ENCODE measurements around the gene ARL15.
"Not testable (repeated sequence)": the region's sequence is repeated elsewhere in the genome, so short reads cannot be mapped to it uniquely, and the experiment has no call there.

Gene ARL15

DNA sequence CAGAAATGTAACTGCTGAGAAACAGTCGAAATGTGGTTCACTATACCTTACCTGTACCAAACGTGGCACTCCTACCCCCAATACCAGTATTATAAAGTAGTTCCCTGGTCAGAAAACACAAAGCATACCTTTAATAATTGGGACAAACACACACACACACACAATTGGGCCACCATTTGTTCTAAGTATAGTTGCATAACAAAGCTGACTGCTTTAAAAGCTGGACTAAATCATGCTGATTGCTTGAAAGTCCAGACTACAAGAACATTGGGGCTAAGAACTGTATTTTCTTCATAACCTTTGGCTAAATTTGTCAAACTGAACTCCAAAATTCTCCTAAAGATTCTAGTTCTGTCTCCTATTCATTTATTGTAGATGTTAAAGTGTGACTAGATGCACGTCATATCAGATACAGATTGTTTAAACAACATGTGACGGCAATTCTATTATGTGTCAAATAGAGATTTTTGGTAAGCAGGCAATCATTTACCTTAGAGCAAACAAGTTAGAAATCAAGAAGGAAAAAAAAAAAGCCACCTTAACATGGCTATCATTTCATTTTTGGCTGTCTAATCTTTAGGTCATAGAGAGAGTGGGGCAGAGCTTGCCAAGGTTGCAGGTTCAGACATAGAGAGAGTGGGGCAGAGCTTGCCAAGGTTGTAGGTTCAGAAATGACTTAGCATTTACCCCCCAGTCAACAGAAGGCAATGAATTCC, 265.1 kb downstream of the ARL15 start:
- DNase-seq: no peak

DNA sequence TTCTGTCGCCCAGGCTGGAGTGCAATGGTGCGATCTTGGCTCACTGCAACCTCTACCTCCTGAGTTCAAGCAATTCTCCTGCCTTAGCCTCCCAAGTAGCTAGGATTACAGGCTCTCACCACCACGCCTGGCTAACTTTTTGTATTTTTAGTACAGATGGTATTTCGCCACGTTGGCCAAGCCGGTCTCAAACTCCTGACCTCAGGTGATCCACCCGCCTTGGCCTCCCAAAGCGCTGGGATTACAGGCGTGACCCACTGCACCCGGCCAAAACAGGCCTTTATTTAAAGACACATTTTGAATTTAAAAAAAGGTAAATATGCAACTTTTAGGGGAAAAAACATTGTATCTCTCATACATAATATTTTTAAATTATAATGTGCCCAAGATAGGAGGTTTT, 266.1 kb downstream of the ARL15 start:
- not testable (repeated sequence) for DNase-seq

GRCh38 chr5:54040804-54041203, 269.6 kb downstream of the ARL15 start:
- DNase-seq: no peak

DNA sequence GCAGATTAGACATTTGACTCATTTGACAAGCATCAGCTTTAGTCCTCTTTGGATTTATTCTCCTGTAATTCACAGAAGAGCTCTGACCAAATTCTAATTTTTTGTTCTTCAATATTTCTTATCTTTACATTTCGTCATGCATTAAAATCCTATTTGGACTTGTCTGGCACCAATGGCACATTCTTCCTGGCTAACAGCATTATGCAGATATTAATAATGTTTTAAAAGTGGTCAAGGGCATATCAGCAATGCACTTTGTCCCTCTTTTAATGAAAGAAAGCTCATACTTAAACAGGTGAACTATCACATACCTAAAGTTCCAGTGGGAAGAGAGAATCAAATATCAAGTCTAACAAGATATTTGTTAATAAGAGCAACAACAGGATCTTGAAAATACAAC, 270.4 kb downstream of the ARL15 start:
- no peak for DNase-seq

- DNase-seq: no peak
Observed at GRCh38 chr5:54037205-54037604, 273.2 kb downstream of the ARL15 start.

- DNase-seq: no peak
Observed at GRCh38 chr5:54030981-54031380, 279.4 kb downstream of the ARL15 start.

GRCh38 chr5:54024466-54024865, 285.9 kb downstream of the ARL15 start:
- no peak for DNase-seq

- no peak for DNase-seq
Observed at GRCh38 chr5:54022223-54022622, 288.1 kb downstream of the ARL15 start.

- no peak for DNase-seq
Observed at GRCh38 chr5:54021431-54022164, 288.8 kb downstream of the ARL15 start.

GRCh38 chr5:54018438-54018837, 291.9 kb downstream of the ARL15 start:
- no peak for DNase-seq

- DNase-seq: no peak
Observed at GRCh38 chr5:54017580-54017979, 292.8 kb downstream of the ARL15 start.

- no peak for DNase-seq
Observed at GRCh38 chr5:54013556-54014194, 296.7 kb downstream of the ARL15 start.

DNA sequence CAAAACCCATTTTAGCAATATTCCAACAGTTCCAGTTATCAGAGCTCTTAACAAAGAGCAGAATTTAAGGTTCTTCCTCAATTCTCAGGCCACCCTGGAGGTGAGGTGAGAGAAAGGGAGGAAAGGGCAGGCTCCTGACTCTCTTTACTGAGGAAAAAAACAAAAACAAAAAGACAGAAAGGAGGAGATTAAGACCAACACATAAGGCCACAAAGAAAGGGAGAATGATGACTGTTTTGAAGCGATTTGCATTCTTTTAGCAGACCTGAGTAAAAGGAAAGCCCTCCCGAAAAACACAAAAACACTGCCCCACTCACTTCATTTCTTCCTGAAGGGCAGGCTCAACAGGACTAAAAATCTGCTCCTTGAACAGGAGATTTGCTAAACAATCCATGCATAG, 300.5 kb downstream of the ARL15 start:
- DNase-seq: no peak

- no peak for DNase-seq
Observed at GRCh38 chr5:54009357-54009756, 301.0 kb downstream of the ARL15 start.

DNA sequence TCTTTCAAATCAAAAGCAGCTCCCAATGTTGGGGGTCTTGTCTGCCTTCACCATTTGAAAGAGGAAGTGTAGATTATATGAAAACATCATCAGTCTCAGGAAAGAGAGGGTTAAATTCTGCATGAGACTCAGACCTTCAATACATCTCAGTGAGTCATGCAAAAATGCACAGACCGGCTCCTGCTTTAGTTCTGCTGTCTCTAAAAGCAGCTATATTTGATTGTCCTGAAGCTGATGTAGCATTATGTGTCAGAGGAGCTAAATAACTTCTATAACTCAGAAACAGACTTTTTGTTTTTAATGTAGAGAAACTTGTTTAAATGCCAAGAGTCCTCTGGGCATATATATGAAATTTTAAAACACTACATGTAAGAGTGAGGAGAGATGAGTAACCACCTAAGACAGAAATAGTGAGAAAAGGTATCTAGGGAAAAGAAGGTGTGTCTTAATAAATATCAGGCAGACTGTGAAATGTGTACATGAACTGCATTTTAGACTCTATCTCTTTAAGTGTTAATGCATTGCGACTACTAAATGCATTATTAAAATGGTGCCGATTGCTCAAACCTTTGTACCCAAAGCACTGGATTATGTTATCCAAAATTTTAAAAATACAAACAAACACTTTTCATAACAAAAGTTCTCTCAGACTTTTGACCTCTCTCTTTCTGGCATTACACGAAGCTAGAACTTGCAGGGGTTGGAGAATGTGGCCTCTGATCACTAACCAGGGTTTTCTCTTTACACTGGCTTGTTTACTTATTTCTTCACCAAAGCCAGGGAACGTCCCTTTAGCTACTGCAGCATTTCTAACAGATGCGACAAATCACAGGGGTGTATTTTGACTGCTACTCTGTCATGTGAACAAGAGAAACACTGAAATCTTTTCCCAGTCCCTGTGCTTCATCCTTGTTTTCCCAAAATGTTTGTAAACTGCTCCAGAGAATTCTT, 302.3 kb downstream of the ARL15 start:
- no peak for DNase-seq

DNA sequence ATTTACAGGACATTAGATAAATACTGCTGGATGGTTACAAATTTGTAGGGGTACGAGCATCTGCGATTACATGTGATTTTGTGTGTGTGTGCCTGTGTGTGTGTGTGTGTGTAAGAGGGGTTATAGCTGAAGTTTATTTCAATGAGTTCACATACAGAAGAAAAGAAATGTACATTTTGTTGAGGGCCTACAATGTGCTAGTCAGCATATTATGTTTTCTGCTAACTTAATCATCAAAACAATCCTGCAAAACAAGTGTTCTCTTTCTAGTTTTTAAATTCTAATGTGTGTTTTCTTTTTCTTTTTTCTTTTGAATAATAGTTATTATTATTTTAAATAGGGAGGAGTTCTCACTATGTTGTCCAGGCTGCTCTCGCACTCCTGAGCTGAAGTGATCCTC, 305.7 kb downstream of the ARL15 start:
- DNase-seq: no peak

DNA sequence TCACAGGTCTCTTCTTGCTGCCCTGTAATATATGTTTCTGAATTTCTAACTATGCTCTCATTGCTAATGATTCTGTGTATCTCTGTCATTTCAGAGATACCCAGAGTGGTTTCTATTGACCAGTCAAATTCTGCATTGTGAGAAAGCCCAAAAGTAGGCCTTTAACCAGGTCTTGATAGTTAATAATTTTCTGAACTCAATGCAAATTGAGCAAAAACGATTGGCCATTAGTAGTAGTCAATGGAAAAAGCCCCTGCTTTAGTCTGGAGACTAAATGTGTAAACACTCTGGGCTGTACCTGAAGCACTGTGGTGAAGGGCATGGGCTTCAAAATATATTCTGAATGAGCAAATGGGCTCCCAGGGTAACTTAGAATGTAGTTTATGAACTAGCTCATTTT, 307.6 kb downstream of the ARL15 start:
- DNase-seq: no peak

DNA sequence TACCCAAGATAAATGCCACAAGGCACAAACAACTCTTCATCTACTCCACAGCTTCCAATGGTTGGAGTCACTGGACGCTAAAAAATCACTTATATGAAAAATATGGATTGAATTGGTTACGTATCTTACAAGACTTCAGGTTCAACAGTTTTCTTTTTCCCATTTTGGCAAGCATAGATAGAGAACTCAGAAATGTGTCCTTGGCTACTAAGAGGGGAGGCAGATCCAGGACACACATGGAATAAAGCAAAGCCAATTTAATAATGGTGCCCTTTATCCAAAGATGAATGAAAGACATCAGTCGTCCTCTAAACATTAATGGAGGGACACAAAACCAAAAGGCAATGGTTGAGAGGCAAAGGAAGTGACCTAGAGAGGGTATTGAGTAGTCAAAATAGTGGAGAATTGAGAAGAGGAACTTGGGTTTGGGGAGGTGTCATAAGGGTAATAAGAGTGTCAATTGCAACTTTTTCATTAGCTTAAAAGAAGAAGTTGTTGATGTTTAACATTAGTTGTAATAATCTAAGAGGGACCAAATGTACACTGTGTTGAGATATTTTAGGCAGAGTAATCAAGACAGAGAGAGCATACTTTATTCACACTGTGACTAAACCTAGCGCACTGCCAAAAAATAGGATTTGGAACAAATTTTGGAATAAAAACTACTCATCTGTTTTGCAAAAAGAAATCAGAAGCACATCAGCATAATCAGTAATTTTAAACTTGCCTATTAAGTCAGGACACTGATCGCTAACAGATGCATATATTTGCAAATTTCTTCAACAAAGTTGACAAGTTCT, 308.2 kb downstream of the ARL15 start:
- no peak for DNase-seq

DNA sequence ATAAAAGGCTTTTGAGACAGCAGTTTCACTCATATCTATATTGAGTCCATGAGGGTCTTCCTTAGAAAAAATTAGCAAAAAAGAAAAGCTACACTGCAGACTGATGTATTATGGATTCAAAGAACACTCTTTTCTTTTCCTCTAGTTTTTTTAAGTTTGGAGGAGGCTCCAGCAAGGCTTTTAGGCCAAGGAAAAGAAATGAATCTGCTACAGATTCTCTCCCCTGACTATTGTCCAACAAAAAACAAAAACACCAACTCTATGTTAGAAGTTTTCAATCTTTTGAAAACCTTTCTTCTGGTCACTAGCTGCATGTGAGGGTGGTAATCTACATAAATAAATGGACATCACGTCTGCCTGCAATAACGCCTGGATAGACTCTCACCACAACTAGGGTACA, 310.4 kb downstream of the ARL15 start:
- DNase-seq: no peak

DNA sequence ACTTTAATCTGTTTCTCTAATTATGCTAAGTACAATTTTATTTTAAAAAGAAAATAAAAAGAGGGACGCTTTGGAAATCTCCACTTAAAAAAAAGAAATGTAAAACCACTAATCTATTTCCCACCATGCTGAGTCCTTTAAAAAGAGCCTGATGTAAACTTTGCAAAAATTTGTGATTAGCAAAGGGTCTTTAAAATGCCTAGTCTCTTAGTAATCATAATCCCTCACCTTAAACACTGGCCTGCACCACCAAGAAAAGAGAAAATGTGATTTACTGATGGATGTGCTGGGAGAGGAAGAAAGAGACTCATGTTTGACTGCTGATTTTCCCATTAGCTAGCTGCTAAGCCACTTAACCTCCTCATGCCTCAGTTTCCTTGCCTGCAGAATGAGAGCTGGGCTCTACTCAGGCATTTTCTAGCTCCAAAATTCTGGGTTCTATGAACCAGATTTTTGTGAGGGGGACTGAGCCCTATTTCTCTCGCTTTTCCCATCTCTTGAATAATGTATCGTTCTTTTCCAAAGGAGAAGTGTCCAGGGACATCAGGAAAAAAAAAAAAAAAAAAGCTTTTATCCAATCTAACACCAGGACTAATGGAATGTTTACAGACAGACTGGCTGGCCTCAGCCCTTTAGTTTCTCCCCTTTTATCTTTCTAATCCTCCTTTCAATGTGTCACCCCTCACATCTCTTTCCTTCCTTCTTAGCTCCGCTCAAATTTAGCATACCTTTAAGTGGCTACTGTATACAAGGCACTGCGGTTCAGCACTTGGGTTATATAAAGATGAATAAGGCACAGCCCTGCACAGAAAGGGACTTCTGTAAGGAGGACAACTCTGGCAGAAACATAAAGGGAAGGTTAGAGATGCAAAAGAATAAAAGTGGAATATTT, 312.4 kb downstream of the ARL15 start:
- no peak for DNase-seq

Data from hypothalamus (tissue), 51 donors.